ENCODE measurements around the gene DPP4. TPM values are rescaled to one million over a fixed set of nuclear protein-coding genes. Genes with fewer than 3 reads are reported as not detected.
A peak's percentile ranks its signal among the peaks of the same experiment; 100 is the strongest.

DPP4 gene
- total and polyA plus RNA-seq, 2 of the 13 experiments (the other 11 are each of a cell fraction or from before 2014, with no cell fraction given): 39.4 to 109 TPM

DNA sequence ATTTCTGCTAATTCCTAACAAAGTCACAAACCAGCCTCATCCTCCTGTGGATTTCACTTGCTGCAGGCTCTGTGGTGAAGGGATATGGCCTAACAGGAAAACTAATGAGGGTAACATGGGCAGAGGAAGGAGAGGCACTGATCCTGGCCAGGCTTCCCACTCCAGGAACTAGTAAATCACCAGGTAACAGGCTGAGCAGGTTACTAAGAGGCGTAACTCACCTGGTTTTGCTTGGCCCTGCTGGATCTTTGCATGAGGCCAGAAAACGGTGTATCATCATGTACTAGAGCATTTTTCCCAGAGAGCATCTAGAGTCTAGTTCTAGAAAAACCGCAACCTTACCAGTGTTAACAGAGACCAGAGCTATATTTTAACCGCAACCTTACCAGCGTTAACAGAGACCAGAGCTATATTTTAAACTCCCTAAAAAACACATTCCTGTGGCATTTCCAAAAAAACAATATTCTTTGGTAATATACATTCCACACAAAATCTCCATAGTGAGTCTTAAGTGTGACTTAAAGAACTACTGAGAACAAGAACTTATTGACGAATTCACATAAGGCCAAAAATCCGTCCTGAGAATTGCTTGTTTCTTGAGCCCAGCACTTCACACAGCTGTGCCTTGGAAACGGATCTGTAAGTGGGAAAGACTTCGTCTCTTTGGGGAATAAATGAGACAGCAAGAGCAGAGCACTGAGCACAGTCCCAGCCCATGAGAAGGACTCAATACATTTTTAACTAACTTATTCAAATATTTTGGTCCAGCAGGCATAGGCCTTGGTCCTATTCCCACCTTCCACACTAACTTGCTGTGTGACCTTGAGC is 43.4 kb downstream of the DPP4 start (continued):
- TF ChIP-seq ZNF597 (CRISPR knock-in tag; IDR thresholded peaks at IDR 0.05): no peak
- no peak for TF ChIP-seq CBX1 (IDR thresholded peaks at IDR 0.05; ENCODE audit: low read depth)
- no peak for TF ChIP-seq ZNF235 (CRISPR knock-in tag; IDR thresholded peaks at IDR 0.05; ENCODE audit: borderline replicate concordance)
- TF ChIP-seq PLRG1 (conservative IDR thresholded peaks at IDR 0.05): no peak

DNA sequence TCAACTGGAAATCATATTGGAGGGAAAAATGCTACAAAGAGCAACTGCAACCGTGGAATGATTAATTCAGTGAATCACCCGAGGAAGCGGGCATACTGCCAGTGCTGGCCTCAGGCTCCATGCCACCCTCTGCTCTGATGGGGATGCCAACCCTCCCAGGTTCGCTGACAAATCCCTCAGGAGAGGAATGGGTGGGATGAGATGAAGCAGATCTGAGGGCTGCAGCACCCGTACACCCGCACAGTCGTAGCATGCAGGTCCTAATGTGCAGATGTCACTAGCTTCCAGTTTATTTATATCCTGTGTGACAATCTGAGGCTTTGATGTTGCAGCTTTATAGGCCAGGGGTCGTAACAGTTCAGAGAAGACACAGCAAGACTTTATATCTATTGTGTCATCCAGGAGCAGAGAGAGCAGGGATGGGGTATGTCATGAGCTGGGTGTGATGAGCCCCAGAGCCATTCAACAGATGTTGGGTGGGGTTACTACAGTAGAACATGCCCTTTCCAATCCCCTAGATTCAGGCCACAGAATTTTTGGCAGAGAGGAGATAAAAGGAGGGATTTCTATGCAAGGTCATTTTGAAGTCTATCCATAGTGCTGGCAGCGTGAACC is 44.6 kb downstream of the DPP4 start:
- intact Hi-C loops (cut with micrococcal nuclease; ENCODE audit: unreplicated experiment) (no loop called here), in situ Hi-C loops (cut with HindIII; ENCODE audit: extremely low pct_ligation_motif_present, low pct_unique_long_range_greater_than_20kb) (no loop called here)
- no peaks in the 10 kb centered on the region for H3K79me2 ChIP-seq (ENCODE audit: insufficient read depth, low read length)
- ChIA-PET CTCF (ENCODE audit: low intra/inter-chr PET ratio, low total read pairs) (no interaction called here), POLR2A (interaction anchor here (1.2 to 1.7 kb wide), 2 partner anchors 40 to 45 kb away, joined by 3 to 4 read pairs; partner anchors contain the start of gene DPP4)
- no peaks in the 10 kb centered on the region for H3K9me3 ChIP-seq (ENCODE audit: low read length)
- H4K20me1 ChIP-seq (ENCODE audit: insufficient read depth, low read length): no peaks in the 10 kb centered on the region
- no peaks in the 10 kb centered on the region for H3K27me3 ChIP-seq (ENCODE audit: control insufficient read depth in 1 of 2, insufficient read depth in 2 of 2, low read length in 2 of 2)
- H3K36me3 ChIP-seq (replicated peaks in 1 of 2; ENCODE audit: control insufficient read depth in 1 of 2, insufficient read depth in 2 of 2, low read length in 2 of 2): peaks cover 9 to 28% of the 10 kb centered on the region in 2 experiments; a peak in 4 of 5 replicates
- H2AFZ ChIP-seq (ENCODE audit: low read length): no peak overlapping the region
- WGBS (ENCODE audit: low lambda C conversion rate): 92% methylated on average over 9 of the region's 9 CpGs
- H3K27ac ChIP-seq (ENCODE audit: extremely low read length, insufficient read depth, low read length): no peak overlapping the region
- H3K4me3 ChIP-seq (replicated peaks in 1 of 3; ENCODE audit: insufficient read depth in 1 of 3, low read depth in 2 of 3, low read length in 3 of 3): no peak overlapping the region
- TF ChIP-seq SOX5 (CRISPR knock-in tag; IDR thresholded peaks at IDR 0.05; ENCODE audit: borderline replicate concordance) (peak; percentile 23; the same call in 1 of the 2 replicates), RXRB (CRISPR knock-in tag; IDR thresholded peaks at IDR 0.05; ENCODE audit: borderline replicate concordance) (peak; percentile 35; the same call in 1 of the 2 replicates), CHD4 (IDR thresholded peaks at IDR 0.05; ENCODE audit: borderline replicate concordance, low read length) (no peak), HMG20A (CRISPR knock-in tag; IDR thresholded peaks at IDR 0.05; ENCODE audit: borderline replicate concordance) (peak; percentile 38; the same call in 1 of the 2 replicates), CAMTA2 (CRISPR knock-in tag; IDR thresholded peaks at IDR 0.05; ENCODE audit: borderline replicate concordance) (no peak), CEBPB (IDR thresholded peaks at IDR 0.05; ENCODE audit: borderline replicate concordance, low read depth, low read length) (peak; percentile 33; the same call in 1 of the 2 replicates), ZFP90 (CRISPR knock-in tag; IDR thresholded peaks at IDR 0.05; ENCODE audit: borderline replicate concordance) (no peak), ZFAT (CRISPR knock-in tag; conservative IDR thresholded peaks at IDR 0.05) (no peak)
- TF ChIP-seq, protein P1, sequence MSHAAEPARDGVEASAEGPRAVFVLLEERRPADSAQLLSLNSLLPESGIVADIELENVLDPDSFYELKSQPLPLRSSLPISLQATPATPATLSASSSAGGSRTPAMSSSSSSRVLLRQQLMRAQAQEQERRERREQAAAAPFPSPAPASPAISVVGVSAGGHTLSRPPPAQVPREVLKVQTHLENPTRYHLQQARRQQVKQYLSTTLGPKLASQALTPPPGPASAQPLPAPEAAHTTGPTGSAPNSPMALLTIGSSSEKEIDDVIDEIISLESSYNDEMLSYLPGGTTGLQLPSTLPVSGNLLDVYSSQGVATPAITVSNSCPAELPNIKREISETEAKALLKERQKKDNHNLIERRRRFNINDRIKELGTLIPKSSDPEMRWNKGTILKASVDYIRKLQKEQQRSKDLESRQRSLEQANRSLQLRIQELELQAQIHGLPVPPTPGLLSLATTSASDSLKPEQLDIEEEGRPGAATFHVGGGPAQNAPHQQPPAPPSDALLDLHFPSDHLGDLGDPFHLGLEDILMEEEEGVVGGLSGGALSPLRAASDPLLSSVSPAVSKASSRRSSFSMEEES (CRISPR knock-in tag; IDR thresholded peaks at IDR 0.05): no peak
- peak; percentile 43 for DNase-seq (ENCODE audit: low spot score)
- no peak overlapping the region for H3K9ac ChIP-seq (ENCODE audit: insufficient read depth, low read depth, low read length)
- no peak overlapping the region for H3K4me2 ChIP-seq (ENCODE audit: low read depth, low read length)
- peaks cover 33% of the 10 kb centered on the region for H3K4me1 ChIP-seq (ENCODE audit: insufficient read depth, low read length)
- no TSS peak for BruUV-seq (replicated peaks)
- no peak for ATAC-seq
- no peak for FAIRE-seq
